Lower leg skin (tissue), 3 donors: ENCODE data around the gene ODC1.

Source experiments
- POLR2A ChIP-seq, 2 donors: fragments of 450-650 bp; IDR thresholded peaks; one replicate each; pipeline ENCODE4 v1.6.1; 2016 to 2017; ENCODE audit warnings: antibody characterized with exemption in 2 of 2, mild to moderate bottlenecking in 1 of 2, moderate library complexity in 1 of 2
- TF ChIP-seq, protein P1 (sequence below), 3 donors: fragments of 450-650 bp; IDR thresholded peaks; one replicate each; pipeline ENCODE4 v1.5.1; 2016; ENCODE audit warnings: antibody characterized with exemption in 3 of 3, mild to moderate bottlenecking in 3 of 3, moderate library complexity in 2 of 3

DNA sequence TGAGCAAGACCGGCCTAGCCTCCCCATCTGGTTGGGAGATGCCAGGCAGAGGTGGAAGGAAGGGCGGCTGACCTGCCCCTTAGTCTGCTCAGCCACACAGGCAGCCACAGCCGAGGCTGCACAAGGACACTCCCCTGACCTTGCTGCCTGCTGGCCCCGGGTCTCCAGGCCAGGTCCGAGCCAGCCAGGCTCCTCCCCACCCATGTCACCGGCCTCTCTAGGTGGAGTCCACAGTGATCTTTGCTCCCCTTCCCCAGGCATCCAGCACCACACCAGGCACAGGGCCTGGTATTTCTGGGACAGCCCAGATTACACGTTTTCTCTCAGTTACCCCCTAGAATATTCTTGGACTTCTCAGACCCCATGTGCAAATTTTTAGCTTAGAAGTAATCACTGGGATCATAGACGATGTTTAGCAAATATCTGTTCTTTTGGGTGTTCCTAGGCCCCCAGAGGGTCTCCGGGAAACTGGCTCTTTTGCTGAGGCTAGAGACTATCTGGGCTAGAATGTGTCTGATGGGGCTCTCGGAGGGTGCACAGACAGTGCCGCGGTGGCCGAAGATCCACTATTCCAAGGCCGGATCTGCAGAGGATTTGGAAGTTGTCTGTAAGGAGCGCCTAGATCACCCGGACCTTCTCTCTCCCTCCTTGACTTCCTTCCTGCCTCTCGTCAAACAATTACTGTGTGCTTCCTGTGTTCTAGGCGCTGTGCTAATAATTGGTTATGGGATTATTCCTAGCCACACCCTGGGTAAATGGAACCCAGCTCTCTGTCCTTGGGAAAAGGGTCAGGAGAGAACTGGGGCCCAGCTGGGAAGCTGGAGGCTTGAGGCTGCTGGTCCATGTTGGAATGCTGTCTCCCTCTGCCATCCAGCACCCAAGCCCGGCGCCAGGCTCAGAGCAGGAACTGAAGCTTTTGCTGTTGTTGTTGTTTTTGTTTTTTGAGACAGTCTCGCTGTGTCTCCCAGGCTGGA, 46.9 kb downstream of the ODC1 start:
- TF ChIP-seq, protein P1, sequence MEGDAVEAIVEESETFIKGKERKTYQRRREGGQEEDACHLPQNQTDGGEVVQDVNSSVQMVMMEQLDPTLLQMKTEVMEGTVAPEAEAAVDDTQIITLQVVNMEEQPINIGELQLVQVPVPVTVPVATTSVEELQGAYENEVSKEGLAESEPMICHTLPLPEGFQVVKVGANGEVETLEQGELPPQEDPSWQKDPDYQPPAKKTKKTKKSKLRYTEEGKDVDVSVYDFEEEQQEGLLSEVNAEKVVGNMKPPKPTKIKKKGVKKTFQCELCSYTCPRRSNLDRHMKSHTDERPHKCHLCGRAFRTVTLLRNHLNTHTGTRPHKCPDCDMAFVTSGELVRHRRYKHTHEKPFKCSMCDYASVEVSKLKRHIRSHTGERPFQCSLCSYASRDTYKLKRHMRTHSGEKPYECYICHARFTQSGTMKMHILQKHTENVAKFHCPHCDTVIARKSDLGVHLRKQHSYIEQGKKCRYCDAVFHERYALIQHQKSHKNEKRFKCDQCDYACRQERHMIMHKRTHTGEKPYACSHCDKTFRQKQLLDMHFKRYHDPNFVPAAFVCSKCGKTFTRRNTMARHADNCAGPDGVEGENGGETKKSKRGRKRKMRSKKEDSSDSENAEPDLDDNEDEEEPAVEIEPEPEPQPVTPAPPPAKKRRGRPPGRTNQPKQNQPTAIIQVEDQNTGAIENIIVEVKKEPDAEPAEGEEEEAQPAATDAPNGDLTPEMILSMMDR (IDR thresholded peaks at IDR 0.05), result no peak
- TF ChIP-seq POLR2A (IDR thresholded peaks at IDR 0.05), result no peak
